H7 (cell line): Measurements from ENCODE around the gene SELENOT. TPM values are rescaled to one million over a fixed set of nuclear protein-coding genes. Genes with fewer than 3 reads are reported as not detected.
"Not testable (repeated sequence)": the region's sequence is repeated elsewhere in the genome, so short reads cannot be mapped to it uniquely, and the experiment has no call there.

Experiments
- DNase-seq: peaks from one replicate; pipeline ENCODE4 v3.0.0; 2012
- H3K27me3 ChIP-seq: 2 replicates; pipeline ENCODE4 v1.6.0; 2011; ENCODE audit warnings: mild to moderate bottlenecking, low read length; ENCODE audit not compliant: control insufficient read depth, insufficient read depth
- H3K36me3 ChIP-seq: replicated peaks from 2 replicates; pipeline ENCODE4 v1.5.1; 2011; ENCODE audit warnings: low read length; ENCODE audit not compliant: control insufficient read depth, insufficient read depth
- H3K4me3 ChIP-seq: 2 replicates; pipeline ENCODE4 v1.5.1; 2011; ENCODE audit warnings: low read depth, mild to moderate bottlenecking, control low read depth, low read length, moderate library complexity; ENCODE audit not compliant: insufficient read depth
- total RNA-seq: library from RNA; depleted of rRNA; stranded (reverse); fragments of >200 nt; shearing (Covaris generic); gene quantifications from 2 replicates; pipeline ENCODE4 v1.2.3, GENCODE V29; 2014

SELENOT gene
- total RNA-seq, 1 experiment from 2014 or later, result 140 TPM

DNA sequence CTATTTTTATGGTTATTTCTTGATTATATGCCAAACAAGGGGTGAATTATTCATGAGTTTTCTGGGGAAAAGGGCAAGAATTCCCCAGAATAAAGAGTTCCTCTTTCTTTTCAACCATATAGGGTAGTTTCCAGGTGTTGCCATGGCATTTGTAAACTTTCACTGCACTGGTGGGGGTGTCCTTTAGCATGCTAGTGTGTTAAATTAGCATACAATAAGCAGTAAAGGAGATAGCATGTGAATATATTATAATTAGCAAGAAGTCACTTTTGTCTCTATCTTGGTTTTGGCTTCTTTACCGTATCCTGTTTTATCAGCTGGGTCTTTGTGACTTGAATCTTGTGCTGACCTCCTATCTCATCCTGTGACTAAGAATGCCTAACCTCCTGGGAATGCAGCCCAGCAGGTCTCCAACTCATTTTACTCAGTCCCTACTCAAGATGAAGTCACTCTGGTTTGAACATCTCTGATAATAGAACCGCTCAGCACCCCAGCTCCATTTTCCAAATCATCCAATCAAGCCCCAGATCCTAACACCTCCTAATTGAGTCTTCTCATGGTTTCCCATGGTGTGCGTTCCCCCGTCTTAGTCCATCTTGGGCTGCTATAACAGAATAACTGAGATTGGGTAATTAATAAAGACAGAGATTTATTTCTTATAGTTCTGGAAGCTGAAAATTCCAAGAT lies 3.4 kb upstream of the SELENOT start:
- Histone ChIP-seq H3K36me3 (no peaks in the 10 kb centered on the region), H3K4me3 (no peak overlapping the region), H3K27me3 (no peaks in the 10 kb centered on the region)
- no peak for DNase-seq

DNA sequence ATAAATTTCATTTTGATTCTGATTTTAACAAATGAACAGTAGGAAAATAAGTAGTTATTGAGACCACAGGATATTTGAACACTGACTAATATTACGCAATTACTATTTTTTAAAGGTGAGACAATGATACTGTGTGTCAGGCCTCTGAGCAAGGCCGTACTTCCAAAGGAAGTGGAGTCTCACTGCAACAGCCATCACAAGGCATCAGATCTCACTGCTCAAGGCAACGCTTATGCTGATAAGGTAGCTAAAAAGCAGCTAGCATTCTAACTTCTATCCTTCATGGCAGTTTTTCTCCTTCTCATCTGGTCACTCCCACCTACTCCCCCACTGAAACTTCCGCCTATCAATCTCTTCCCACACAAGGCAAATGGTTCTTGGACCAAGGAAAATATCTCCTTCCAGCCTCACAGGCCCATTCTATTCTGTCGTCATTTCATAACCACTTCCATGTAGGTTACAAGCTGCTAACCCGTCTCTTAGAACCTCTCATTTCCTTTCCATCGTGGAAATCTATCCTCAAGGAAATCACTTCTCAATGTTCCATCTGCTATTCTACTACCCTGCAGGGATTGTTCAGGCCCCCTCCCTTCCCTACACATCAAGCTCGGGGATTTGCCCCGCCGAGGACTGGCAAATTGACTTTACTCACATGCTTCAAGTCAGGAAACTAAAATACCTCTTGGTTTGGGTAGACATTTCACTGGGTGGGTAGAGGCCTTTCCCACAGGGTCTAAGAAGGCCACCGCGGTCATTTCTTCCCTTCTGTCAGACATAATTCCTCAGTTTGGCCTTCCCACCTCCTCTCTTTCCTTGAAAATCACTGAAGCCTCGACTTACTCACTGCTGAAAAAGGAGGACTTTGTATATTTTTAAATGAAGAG lies 2.2 kb upstream of the SELENOT start:
- H3K27me3 ChIP-seq, H3K4me3 ChIP-seq, DNase-seq, H3K36me3 ChIP-seq: not testable (repeated sequence)

DNA sequence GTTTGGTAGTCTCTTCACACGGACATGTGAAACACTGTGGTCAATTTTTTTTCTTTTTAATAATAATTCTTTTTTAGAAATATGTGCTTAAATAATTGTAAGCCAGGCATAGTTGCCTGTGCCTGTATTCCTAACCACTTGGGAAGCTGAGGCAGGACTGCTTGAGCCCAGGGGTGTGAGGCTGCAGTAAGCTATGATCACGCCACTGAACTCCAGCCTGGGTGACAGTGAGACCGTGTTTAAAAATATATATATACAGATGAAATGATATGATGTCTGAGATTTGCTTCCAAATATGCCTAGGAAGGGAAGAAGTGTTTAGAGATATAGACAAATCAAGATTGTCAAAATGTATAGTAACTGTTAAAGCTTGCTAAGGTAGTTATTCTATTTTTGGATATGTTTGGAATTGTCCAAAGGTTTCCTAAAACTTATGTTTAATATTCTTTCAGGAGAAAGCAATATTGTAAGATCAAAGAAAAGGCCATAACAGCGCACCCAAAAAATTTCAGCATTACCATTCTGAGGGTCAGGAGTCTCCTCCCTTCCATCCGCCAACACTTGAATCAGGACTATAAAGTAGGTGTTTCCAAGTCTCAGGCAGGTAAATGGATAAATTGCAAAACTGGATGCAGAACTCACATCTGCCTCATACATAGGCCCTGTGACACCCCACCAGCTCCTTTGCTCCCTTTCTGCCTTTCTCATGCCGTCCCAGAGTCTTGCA lies 532 bp upstream of the SELENOT start:
- H3K27me3 ChIP-seq, result no peaks in the 10 kb centered on the region
- H3K36me3 ChIP-seq, result no peaks in the 10 kb centered on the region
- DNase-seq, result no peak
- H3K4me3 ChIP-seq, result peak overlapping the region; percentile 81

DNA sequence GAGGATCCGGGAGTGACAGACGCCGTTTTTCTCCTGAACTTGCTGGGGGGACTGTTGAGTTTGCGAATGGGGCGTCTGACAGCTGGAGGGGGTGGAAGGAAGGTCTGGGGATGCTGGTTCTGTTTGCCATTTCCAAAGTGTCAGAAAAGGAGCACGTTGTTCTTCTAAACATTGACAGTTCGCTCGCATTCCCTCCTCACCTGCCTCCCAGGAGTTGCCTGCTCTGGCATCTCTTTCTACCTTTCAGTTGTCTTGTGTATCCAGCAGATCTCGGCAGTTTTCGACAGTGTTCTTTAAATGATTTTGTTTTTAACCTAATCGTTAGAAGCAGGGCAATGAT lies 829 bp downstream of the SELENOT start:
- peak overlapping the region; percentile 81 for H3K4me3 ChIP-seq
- no peaks in the 10 kb centered on the region for H3K36me3 ChIP-seq
- H3K27me3 ChIP-seq, result no peaks in the 10 kb centered on the region
- DNase-seq, result peak; percentile 47

DNA sequence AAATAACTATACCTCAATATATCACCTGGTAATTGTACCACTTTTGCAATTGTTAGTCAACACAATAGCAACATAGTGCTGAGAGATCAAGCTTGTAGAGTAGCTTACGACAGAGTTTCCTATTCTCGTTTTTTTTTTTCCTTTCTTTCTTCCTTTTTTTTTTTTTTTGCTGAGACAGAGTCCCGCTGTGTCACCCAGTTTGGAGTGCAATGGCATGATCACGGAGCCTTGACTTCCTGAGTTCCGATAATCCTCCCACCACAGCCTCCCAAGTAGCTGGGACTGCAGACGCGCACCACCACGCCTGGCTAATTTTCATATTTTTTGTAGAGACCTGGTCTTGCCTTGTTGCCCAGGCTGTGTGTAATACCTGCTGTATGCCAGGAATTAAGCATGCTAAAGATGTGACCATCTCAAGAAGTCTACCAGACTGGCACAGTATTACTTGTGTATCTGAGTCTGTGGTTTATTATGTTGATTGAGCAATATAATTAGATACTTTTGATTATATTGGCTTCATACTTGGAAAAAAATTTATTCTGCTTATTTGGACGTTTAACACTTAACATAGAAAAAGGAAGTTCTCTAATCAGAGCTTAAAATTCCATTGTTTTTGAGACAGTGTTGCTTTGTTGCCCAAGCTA lies 3.0 kb downstream of the SELENOT start:
- Histone ChIP-seq H3K36me3 (no peaks in the 10 kb centered on the region), H3K4me3 (no peak overlapping the region), H3K27me3 (no peaks in the 10 kb centered on the region)
- DNase-seq, result no peak

DNA sequence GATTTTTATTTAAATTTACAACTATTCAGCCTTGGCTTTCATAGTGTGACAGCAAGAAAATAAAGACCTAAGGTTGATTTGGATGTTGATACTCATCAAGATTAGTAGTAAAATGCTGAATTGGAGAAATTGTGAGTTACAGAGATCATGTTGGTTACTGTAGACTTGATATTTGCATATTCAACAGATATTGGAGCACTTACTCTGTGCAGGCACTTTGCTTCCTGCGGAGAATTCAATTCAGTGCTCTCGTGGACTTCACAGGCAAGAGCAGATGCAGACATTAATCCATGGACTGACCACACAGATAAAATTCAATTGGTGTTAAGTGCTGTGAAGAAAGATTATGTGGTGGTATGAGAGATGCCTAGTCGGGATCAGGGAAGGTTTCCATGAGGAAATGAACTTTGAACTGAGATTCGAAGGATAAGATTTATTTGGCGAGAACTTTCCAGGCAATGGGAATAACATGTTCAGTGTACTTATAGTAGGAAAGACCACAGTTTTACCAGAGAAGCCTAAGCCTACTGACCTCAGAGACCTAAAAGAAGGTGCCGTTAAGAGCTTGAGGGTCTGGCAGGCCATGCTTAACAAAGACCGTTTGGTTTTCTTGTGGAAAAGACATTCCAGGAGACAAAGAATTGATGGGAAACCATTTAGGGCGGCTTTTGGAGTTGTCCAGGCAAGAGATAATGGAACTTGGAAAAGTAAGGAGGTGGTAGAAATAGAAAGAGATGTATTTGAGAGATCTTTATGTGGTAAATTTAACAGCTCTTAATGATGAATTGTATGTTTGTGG lies 4.3 kb downstream of the SELENOT start:
- no peak for DNase-seq
- H3K27me3 ChIP-seq, result no peaks in the 10 kb centered on the region
- no peak overlapping the region for H3K4me3 ChIP-seq
- H3K36me3 ChIP-seq, result no peaks in the 10 kb centered on the region

DNA sequence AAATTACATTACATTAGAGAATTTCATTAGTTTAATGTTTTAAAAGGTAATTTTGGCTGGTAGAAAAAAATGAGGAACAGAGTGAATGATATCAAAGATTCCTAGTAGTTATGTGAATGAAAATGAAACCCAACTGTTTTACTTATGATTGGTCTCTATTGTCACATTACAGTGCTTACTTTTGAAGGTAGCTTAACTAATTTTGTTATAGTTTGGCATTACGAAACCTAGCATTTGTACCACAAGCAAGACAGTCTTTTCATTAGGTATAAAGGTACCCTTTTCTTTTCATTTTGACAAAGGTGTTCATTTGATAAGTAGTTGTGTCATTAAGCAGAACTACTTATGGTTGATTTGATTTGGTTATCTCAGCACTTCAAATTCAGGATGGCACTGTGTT lies 6.9 kb downstream of the SELENOT start:
- no peak overlapping the region for H3K4me3 ChIP-seq
- no peaks in the 10 kb centered on the region for H3K36me3 ChIP-seq
- no peak for DNase-seq
- no peaks in the 10 kb centered on the region for H3K27me3 ChIP-seq

DNA sequence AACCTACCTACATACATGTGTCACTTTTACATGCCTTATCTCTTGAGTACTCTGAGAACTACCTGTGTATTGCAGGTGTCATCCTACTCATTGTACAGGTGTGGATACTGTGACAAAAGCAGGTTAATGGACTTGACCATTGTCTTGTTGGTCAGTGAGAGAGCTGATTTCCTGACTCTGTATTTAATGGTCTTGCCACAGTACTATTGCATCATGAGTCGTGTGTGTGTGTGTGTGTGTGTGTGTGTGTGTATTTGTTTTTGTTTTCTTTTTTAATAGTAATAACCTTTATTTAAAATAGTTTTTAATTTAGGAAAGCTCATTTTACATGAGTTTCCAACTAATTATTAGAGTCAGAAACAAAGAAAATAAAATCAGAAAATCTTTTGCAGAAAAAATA lies 7.7 kb downstream of the SELENOT start:
- H3K4me3 ChIP-seq, result no peak overlapping the region
- no peak for DNase-seq
- no peaks in the 10 kb centered on the region for H3K36me3 ChIP-seq
- H3K27me3 ChIP-seq, result no peaks in the 10 kb centered on the region

DNA sequence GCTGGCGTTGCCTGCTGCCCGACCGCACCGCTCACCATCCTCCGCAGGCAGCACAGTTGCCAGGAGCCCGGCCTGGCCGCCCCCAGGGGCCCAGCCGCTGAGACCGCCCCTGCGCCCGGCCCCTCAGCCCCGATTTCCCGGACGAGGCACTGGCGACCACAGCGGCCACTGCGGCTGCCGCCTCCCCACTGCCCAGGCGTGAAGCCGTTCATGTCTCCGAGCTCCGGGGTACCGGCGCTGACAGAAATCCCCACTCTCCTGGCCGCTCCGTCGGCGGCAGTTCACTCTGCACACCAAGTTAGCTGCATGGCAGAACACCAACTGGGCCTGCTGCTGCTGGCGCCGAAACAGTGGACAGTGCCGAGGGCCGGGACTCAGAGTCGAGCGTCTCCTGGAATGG lies 8.5 kb downstream of the SELENOT start:
- DNase-seq, result no peak
- no peaks in the 10 kb centered on the region for H3K27me3 ChIP-seq
- no peak overlapping the region for H3K4me3 ChIP-seq
- no peaks in the 10 kb centered on the region for H3K36me3 ChIP-seq

DNA sequence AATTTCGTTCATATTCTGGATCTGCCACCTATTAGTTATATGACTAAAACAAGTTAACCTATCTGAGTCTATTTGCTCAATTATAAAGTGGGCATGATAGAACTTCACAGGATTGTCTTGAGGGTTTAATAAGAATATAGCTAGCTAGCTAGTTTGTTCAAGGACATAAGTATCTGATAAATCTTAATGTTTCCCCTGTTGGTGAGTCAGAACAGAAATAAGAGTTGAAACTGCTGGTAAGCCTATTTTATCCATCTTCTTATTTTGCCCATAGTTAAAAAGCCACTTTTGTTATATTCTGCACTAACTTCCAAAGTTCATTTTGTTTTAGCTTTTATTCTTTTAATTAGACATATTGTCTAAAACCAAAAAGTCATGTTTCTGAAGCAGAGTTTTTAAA lies 9.4 kb downstream of the SELENOT start:
- Histone ChIP-seq H3K4me3 (no peak overlapping the region), H3K27me3 (no peaks in the 10 kb centered on the region), H3K36me3 (no peaks in the 10 kb centered on the region)
- no peak for DNase-seq

DNA sequence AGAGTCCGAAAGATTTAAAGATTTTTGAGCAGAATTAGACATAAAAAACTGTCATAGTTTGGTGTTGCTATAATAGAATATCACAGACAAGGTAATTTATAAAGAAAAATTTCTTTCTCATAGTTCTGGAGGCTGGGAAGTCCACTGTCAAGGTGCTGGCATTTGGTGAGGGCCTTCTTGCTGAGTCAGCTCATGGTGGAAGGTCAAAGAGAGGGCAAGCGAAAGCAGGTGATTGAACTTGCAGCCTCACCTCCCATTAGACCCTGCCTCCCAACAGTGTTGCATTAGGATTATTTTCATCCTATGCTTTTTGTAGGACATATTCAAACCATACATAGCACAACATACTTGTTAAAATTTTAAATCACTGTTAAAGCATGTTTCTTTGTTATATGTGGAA lies 9.9 kb downstream of the SELENOT start:
- DNase-seq, result no peak
- Histone ChIP-seq H3K27me3 (no peaks in the 10 kb centered on the region), H3K36me3 (no peaks in the 10 kb centered on the region), H3K4me3 (no peak overlapping the region)

DNA sequence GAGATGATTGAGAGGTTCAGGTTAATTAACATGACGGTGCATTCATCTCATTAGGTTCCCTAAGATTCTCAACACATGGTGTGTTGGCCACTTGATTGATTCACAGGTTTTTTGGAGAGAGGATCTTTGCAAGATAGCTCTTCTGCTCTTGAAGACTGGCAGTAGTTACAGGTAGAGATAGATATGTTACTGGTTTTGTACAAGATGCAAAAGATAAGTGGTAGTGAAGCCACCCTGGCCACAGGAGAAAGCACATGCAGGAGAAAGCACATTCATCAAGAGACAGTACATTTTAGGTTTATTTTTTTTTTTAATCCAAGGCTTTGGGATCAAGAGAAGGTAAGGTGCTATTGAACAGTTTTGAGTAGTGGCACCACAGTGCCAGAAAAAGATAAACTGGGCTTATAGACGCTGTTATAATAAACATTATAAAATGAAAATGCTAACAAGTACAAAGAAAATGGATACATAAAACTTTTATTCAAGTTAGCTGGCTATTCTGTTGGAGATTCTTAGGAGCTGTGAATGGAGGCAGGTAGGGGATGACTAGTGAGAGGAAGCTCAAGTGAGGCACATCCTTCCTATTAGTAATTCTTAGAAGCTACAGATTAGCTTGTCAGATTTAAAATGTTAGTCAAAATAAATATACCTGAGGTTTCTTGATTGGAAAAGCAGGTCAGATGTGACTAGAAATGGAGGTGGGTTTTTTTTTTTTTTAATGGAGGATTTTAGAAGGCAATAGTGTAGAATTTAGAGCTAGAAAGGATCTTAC lies 10.8 kb downstream of the SELENOT start:
- DNase-seq, result no peak
- H3K36me3 ChIP-seq, result no peaks in the 10 kb centered on the region
- H3K27me3 ChIP-seq, result no peaks in the 10 kb centered on the region
- H3K4me3 ChIP-seq, result no peak overlapping the region

DNA sequence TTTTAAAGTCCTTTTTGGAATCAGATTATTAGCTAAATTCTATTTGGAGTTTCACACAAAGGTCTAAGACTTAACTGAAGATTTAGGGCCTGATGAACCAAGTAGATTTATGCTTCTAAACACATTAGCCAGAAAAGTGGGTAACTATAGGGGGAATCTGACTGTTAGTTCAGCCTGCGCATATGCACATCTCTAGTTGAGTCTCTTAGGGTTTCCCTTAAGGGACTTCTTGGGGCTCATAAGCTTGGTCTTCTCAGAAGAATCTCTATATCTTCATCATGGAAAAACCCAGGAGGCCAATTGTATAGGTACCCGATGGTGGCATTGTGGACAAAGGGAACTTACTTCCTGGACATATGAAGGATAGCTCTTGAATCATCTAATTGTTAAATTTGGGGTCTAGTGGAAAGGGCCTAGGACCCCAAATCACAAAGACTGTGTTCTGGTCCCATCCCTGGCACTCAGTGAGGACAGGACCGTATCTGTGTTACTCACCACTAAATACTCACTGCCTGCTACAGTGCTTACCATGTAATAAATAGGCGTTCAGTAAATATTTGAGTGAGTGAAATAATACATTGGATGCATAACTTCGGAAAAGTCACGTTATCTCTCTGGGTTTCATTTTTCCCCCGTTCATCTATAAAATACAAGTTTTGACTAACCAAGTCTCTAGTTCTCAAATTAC lies 17.0 kb downstream of the SELENOT start:
- H3K36me3 ChIP-seq, result no peaks in the 10 kb centered on the region; the same call in 1 of the 2 replicates
- no peak overlapping the region for H3K4me3 ChIP-seq
- H3K27me3 ChIP-seq, result no peaks in the 10 kb centered on the region
- DNase-seq, result no peak
